Thyroid gland (tissue), 4 donors: ENCODE results near the gene AIG1.
"Not testable (repeated sequence)": the region's sequence is repeated elsewhere in the genome, so short reads cannot be mapped to it uniquely, and the experiment has no call there.

Experiments
- POLR2A ChIP-seq, 2 donors: fragments of 450-650 bp; IDR thresholded peaks; one replicate each; pipeline ENCODE4 v1.6.1; 2017; ENCODE audit warnings: antibody characterized with exemption in 2 of 2, mild to moderate bottlenecking in 2 of 2, moderate library complexity in 1 of 2
- TF ChIP-seq, protein P1 (sequence below), 6 experiments: fragments of 200-600 bp in 3 of 6; fragments of 450-650 bp in 3 of 6; sonication (generic) in 3 of 6; IDR thresholded peaks; one replicate each; pipeline ENCODE4 v1.5.1; 2016 to 2019; ENCODE audit warnings: antibody characterized with exemption in 6 of 6, mild to moderate bottlenecking in 2 of 6, inconsistent platforms in 1 of 6, moderate library complexity in 1 of 6

DNA sequence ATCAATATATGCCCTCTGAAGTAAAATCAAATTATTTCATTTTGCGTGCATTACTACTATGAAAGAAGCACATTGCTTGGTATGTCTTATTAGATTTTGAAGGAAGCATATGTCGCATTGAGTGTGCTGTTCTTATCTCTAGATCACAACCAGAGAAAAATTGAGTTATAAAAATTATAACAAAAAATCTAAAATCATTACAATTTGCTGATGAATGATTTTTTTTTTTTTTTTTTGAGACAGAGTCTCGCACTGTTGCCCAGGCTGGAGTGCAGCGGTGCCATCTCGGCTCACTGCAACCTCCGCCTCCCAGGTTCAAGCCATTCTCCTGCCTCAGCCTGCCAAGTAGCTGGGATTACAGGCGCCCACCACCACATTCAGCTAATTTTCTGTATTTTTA, 284.8 kb downstream of the AIG1 start:
- TF ChIP-seq POLR2A (IDR thresholded peaks at IDR 0.05), result not testable (repeated sequence)
- TF ChIP-seq, protein P1, sequence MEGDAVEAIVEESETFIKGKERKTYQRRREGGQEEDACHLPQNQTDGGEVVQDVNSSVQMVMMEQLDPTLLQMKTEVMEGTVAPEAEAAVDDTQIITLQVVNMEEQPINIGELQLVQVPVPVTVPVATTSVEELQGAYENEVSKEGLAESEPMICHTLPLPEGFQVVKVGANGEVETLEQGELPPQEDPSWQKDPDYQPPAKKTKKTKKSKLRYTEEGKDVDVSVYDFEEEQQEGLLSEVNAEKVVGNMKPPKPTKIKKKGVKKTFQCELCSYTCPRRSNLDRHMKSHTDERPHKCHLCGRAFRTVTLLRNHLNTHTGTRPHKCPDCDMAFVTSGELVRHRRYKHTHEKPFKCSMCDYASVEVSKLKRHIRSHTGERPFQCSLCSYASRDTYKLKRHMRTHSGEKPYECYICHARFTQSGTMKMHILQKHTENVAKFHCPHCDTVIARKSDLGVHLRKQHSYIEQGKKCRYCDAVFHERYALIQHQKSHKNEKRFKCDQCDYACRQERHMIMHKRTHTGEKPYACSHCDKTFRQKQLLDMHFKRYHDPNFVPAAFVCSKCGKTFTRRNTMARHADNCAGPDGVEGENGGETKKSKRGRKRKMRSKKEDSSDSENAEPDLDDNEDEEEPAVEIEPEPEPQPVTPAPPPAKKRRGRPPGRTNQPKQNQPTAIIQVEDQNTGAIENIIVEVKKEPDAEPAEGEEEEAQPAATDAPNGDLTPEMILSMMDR (IDR thresholded peaks at IDR 0.05), result not testable (repeated sequence)
